A549 (cell line): Measurements from ENCODE around the gene RNPEP.

Source experiments
- CTCF ChIP-seq: fragments of >200 bp; sonication (Bioruptor Twin); formaldehyde crosslinking; IDR thresholded peaks from 3 replicates; pipeline ENCODE4 v1.5.1; 2016
- RCOR1 ChIP-seq: fragments of 150-350 bp; IDR thresholded peaks from 2 replicates; pipeline ENCODE4 v1.6.1; 2014; ENCODE audit warnings: antibody characterized with exemption, low read length, low read depth
- RNF2 ChIP-seq: fragments of 200-600 bp; sonication (generic); IDR thresholded peaks from 2 replicates; pipeline ENCODE4 v1.6.1; 2016; ENCODE audit warnings: low read depth, mild to moderate bottlenecking, antibody characterized with exemption, moderate library complexity, borderline replicate concordance

GRCh38 chr1:201985355-201985754 is 2.9 kb downstream of the RNPEP start:
- no peak for TF ChIP-seq CTCF
- TF ChIP-seq RCOR1: no peak
- no peak for TF ChIP-seq RNF2
